Activated CD4-positive, alpha-beta T cell treated with anti-CD3 and anti-CD28 coated beads, Interleukin-2, amount 50 U/mL, for 24 hours (primary cell): Measurements from ENCODE around the gene PPFIA2.

Source experiments
- DNase-seq, 2 donors: peaks; one replicate each; pipeline ENCODE4 v3.0.0-alpha.2; 2020; ENCODE audit warnings: low read depth in 1 of 2, low spot score in 1 of 2

PPFIA2 gene

DNA sequence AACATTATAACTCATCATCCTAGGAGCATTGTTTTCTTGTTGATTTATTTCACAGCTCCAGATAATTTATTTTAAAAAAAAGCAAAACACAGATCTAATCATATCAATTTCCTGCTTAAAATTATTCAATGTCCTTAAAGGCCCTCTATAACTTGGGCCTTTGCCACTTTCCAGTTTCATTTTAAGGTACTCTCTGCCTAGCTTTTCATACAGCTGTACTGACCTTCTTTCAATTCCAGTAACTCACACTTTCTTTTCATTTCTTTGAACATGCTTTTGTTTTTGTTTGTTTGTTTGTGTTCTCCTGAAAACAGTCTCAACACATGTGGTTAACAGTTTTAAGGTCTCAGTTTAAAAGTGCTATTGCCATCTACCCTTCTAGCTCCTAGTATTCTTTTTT, 399.4 kb downstream of the PPFIA2 start:
- DNase-seq, result no peak

DNA sequence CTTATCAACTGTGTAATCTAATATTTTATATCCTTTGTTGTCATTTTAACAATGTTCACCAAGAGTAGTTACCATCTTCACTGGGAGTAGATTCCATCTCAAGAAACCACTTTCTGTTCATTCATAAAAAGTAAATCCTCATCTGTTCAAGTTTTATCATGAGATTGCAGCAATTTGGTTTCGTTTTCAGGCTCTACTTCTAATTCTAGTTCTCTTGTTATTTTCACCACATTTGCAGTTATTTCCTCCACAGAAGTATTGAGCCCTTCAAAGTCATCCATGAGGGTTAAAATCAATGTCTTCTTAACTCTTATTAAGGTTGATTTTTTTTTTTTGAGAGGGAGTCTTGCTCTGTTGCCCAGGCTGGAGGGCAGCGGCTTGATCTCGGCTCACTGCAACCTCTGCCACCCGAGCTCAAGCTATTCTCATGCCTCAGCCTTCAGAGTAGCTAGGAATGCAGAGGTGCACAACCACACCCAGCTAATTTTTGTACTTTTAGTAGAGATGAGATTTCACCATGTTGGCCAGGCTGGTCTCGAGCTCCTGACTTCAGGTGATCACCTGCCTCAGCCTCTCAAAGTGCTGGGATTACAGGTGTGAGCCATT, 404.7 kb downstream of the PPFIA2 start:
- DNase-seq, result no peak

DNA sequence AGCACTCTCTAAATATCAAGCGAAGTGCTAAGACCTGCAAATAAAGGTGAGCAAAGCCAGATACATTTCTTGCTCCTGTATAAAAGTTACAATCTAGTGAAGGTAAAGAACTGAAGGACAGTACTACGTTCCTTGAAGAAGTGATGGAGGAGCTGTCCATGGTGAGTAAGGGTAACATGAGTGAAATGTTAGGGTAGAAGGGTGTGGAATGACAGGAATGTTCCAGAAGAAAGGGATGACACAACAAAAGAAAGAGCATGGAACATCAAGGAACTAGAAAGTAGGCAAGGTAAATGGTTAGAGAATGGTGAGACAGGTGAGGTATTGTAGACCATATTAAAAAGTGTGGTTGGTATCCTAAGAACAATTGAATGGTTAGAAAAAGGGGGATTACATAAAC, 408.8 kb downstream of the PPFIA2 start:
- no peak for DNase-seq

DNA sequence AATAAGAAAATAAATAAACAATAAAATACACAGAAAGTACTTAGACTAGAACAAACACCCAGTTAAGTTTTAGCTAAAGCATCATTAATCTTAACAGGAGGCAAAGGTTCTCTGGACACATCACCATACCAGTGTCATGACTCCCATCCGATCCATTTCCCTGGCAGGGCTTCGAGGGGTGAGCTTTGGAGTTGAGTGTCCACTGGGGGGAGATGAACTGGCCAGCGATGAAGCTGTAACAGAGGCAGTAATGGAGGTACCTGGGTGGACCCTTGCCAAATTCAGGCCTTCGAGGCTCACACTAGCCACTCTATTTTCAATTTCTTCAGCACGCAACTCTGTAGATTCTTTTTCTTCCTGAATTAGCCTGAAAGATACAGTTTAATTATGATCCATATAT, 411.7 kb downstream of the PPFIA2 start:
- DNase-seq, result no peak

DNA sequence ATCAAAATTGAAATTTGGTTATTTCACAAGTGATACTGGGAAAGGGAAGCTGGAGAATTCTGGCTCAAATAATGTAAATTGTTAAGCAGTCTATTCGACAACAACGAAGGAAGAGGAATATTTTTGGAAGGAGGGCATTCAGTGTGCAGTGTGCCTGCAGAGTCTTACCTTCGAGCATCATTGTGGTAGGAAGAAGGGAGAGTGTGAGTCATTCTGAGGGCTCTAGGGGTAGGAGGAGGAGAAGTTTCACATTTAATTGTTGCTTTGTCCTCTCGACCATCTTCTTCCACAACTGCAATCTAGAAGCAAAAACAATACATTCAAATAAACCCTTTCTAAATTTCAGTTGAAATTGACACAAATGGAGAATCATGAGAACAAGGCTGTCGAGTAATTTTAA, 418.2 kb downstream of the PPFIA2 start:
- no peak for DNase-seq

DNA sequence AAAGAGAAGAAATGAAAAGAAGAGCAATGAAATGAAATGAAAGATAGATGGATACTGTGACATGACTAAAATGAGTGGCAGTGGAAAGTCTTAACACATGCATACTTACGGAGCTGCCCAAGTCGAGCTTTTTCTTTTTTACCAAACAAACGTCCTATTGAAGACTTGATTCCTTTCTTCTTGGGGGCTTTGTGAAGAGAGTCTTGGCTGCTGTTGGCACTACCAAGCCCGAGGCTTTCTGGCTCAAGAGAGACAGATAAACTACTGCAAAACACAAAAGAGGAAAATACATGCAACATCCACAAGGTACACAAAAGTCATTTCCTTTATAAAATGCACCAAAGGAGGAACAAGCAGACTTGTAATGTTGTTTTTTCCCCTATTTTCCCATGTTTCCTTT, 420.1 kb downstream of the PPFIA2 start:
- no peak for DNase-seq

DNA sequence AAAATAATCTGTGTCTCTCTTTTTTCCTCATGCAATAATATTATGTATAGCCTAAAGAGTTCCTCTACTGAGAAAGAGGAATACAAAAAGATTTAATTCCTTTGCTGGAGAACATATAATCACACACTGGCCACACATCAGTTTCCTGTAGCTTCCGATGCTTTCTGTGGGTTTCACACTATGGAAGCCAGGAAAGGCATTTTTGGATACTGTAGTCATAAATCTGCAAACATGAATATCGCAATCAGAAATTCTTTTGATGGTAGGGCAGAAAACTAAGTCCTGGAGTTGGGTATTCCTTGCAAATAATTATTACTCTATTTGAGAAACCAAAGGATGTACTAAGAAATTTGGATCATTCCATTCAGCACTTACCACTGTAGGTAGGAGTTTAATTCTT, 421.3 kb downstream of the PPFIA2 start:
- no peak for DNase-seq

DNA sequence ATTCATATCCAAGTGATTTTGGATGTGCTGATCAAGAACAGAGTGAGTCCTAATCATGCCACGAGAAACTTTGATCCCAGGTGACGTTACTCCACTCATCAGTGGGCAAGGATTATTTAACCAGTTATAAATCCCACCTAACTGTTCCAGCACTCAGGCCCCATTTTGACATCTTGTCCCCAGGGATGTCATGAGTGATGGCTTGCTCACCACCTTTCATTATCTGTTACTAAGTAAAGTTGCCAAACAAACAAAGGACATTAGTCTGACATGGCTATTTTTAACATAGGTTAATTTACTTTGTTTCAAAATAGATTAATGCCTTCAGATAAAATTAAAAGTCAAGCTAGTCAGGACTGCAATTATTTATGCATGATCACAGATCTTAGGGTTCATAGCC, 425.3 kb downstream of the PPFIA2 start:
- no peak for DNase-seq

DNA sequence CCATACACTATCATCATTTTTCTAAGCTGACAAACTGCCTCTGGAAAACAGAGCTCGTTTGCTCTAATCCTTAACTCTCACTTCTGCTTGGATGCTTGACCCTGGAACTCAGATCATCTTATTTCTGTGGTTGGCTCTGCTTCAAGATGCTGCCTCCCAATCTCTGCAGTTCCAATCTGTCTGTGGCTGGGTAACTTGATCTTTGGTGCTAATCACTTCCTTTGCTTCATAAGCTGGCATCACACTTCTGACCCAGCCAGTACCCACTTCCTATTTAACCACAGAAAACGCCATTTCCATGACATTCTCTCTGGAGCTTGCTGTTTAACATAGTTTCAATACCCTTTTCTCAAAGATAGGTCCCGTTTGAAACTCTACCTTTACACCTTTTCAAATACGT, 427.1 kb downstream of the PPFIA2 start:
- no peak for DNase-seq

DNA sequence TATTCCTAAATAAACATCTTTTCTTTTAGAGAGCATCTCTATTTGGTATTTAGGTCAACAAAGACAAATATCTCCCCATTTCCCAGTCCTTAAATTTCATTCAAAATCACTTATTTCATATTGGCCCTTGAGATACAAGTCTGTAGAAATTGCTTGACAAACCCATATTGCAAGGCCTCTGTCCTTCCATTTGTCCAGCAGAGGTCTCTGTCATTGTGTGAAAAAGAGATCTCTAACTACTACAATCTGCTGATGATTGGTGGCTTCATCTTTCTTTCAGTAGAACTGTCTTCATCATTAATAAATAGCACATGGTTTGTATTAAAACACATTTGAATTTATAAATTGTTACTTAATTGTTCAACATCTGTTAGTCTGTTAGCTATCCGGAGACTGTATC, 428.7 kb downstream of the PPFIA2 start:
- DNase-seq, result no peak

DNA sequence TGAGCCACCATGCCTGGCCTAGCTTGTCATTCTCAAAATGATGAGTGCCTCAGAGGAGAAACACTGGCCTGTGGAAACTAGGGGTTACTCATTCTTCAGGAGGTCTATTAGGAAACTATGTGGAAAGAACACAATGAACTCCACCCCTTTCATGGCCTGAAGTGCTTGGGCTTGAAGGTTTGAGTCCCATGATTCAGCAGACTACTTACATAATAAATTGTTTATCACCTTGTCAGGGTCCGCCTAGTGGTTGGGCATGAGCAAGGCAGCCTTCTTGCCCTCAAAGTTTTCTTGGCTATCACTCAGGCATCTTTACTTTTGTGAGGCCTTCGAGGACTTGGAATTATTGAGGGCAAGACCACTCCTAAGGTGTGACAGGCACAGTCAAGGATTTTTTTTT, 430.1 kb downstream of the PPFIA2 start:
- no peak for DNase-seq

DNA sequence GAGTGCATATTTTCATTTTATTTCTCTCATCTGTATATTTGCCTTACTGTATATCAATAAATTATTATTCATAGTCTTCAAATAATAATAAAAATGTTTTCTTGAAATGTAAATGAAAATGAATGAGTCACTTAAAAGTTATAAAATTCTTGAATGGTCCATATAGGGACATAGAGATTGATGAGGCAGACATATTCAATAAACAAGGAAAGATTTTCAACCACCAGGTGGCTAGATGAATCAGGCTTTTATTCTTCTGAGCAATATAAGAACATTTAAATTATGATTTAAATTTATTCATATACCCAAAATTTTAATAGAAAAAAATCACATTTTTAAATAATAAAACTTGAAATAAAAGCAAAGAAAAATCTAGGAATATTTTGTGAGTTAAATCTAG, 431.7 kb downstream of the PPFIA2 start:
- no peak for DNase-seq

DNA sequence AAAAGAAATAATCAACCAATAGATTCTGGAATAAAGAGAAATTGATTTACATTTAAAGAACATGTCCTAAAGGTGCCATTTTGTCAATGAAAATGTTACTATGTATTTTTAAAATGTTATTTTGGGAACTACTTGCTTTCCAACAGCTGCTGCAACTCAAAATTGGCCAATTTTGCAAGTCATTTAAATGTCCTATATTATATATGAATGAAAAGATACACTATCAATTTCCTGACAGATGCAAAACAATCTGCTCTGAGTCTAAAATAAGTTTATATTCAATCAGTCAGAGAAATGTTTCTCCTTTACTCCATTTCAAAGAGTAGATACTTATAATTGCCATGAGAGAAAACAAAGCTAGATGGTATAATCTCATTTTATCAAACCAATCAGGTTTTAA, 434.1 kb downstream of the PPFIA2 start:
- DNase-seq, result no peak

DNA sequence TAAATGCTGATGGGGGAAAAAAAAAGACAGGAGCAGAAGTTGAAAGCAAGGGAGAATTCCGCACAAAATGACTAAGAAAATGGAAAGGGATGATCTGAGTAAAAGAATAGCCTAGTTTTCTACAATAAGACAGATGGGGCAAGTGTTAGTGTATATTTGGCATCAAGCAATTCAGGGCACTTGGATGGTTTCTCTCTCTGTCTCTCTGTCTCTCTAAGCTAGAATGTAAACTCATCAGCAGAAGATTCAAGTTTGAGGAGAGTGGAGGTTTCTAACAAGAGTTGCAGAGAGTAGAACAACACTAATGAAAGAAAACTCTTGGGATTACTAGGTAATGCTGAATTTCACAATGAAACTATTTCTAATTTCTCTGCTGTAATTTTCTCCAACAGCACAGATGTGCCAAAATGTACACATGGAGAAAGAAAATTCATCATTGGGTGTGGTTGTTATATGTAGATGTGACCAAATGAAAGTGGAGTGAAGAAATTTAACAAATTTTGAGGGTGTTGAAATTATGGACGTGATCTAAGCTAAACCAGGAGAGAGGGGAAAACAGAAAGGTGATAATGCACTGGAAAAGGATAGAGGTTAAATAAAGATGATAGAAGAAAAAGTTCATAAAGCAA, 444.1 kb downstream of the PPFIA2 start:
- no peak for DNase-seq

DNA sequence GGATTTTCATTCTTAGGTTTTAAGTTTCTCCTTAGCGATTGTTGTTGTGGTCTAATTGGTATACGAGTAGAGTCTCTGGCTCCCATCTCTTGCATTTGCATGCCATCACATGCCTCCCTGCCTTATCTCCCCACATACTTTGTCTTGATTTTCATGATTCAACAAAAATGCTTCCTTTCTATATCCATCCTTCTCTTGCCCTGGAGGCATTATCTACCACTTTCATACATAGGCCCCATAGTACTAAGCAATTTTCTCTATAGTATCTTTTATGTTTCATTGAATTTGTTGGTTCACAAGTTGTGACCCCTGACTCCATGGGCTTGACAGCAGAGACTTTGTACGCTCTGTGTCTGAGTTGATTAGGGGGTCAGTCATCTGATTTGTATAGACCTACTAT, 455.2 kb downstream of the PPFIA2 start:
- DNase-seq, result no peak

DNA sequence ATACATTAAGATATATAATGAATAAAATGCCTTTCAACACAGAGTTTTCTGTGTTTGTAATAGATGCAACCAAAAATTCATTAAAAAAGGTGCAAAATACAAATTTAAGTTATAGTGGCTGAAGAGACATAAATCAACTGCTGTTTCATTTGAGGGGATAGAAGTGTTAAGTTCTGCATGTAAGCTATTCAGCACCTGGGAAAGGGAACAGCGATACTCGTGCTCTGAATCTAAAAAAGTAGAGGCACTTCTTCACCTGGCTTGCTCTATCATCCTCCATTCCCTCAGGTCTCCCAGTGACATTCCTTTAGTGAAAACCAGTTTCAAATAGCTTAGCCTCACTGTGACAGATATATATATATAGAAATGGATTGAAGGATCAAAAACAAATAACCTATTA, 458.7 kb downstream of the PPFIA2 start:
- DNase-seq, result no peak

DNA sequence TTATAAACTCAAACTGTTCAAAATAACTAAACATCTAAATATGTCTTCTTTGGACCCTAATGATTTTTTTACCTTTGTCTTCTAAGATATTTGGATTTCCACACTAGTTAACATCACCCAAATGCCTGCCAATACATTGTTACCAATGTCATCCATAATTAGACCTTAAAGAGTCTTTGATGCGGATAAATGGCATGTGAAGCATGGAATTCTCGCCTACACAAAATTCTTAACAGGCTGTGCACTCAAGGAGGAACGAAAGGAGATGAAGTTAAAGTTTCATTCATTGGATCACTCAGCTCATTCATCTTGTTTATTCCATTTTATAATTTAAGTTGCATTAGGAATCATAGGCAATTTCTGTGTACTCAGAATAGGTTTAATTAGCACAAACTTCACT, 461.5 kb downstream of the PPFIA2 start:
- no peak for DNase-seq

DNA sequence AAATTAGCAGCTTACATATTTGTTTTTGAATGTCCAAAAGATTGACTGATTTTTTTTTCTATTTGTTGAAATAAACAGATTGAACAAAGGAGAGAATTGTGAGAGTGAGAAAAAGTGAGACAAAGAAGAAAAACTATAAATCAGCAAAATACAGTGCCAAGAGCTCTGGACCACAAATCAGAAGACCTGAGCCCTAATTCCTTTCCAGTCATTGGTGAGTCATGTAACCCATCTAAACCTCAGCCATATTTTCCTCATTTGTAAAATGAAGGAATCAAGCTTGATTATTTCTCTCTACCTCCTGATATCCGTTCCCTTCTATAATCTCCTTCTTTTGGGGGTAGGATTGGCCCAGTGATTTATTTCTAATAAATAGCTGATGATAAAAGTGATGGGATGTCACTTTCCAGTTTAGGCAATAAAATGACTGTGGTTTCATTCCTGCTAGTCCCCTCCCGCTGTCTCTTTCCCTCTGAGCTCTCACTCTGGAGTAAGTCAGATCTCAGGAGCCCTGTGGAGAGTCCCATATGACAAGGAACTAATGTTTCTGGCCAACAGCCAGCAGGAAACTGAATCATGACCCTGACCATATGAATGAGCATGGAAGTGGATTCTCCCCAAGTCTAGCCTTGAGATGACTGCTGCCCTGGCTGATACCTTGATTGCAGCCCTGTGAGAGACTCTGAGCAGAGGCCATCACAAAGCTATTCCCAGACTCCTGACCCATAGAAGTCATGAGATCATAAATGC, 462.4 kb downstream of the PPFIA2 start:
- DNase-seq, result no peak

DNA sequence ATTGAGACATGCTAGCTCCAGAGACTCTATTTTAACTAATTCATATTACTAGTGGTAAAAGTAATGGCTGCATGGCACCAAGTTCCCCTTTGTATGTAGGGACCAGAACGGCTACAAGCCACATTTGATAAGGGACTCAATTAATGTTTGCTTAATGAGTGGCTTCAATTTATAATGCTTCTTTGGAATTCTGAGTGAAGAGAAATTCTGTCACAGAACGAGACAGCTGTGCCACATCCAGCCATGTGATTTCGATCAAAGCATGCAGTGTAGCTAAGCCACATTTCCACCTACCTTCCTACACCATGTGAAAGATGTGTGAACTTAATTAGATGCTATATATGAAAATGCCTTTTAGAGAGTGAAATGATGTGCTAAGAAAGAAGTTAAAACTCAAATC, 463.9 kb downstream of the PPFIA2 start:
- no peak for DNase-seq

DNA sequence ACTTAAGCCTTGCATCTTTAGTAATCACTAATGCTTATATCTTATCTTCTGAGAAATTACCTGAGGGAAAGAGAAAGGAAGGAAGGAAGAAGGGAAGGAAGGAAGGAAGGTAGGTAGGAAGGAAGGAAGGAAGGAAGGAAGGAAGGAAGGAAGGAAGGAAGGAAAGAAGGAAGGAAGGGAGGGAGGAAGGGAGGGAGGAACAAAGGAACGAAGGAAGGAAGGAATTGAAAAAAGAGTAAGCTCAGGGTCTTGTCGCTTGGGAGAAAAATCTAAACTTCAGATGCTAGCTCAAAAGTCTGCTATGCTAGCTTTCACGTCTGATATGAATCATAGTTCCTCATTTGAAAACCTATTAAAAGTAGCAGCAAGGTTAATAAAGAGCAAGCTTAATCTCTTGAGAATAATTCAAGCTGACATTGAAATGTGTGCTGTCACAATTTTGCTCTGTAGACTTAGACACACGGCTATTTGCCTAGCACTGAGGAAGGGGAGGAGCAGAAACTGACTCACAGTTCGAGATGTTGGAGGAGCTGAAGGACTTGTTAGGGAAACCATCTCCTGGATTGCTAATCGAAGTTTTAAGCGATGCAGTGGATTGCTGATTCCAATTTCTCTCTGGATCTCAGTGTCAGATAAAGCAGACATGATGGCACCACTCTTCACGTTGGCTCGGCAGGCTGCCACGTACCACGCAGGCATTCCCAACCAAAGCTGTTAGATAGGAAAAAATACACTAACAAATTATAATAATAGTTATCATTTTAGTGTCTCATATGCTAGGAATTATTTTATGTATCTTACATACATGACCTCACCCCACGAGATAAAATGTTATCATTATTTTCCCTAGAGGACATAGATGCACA, 464.6 kb downstream of the PPFIA2 start:
- no peak for DNase-seq

DNA sequence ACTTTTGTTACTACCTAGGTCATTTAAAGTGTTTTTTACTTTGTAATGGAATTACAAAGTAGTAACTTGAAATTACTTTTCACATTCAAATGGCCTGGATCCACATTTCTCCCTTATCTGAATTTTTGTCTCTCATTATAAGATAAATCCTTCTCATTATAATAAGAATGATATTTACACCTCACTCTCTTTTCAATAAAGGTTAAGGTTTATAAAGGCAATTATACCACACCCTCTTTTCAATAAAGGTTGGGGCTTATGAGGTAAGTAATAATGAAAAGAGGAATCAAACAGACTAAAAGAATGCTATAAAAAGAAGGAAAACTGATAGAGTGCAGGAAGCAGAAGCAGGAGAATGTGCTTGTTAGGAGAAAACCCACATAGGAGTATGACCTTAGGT, 470.5 kb downstream of the PPFIA2 start:
- DNase-seq, result no peak

DNA sequence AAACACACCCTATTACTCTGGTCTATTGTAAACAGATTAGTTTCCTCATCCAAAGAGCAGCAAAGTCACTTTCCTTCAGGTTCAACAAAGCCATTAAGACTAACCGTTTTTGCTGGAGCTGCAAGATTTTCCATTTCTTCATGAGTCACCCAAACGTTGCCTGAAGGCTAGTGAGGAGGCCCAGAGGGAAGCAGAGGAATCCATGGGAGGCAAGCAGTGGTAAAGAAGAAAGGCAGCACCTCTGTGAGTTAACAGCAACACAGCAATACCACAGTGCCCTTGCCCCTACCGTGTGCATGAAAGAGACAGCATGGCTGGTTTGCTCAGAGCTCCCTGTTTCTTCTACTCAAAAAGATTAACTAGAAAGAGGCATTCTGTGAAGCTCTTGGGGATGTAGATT, 475.0 kb downstream of the PPFIA2 start:
- no peak for DNase-seq
